Measurements from ENCODE around the gene UBASH3B.

GRCh38 chr11:122679466-122679865, 23.9 kb downstream of the UBASH3B start:
- no peak for TF ChIP-seq POLR2AphosphoS5 (IDR thresholded peaks at IDR 0.05)
- no peak for TF ChIP-seq CTCF (IDR thresholded peaks at IDR 0.05)
- TF ChIP-seq POLR2A (IDR thresholded peaks at IDR 0.05), result no peak
- TF ChIP-seq EP300 (IDR thresholded peaks at IDR 0.05), result no peak
